Thoracic aorta (tissue), 2 donors: Measurements from ENCODE around the gene VPS72. TPM values are rescaled to one million over a fixed set of nuclear protein-coding genes. Genes with fewer than 3 reads are reported as not detected.
A peak's percentile ranks its signal among the peaks of the same experiment; 100 is the strongest.

ENCODE experiments used
- ATAC-seq: fragments of 150-250 bp; one replicate; pipeline ENCODE4 v1.8.0; 2017; ENCODE audit warnings: low read depth; ENCODE audit not compliant: insufficient number of reproducible peaks, low FRiP score
- DNase-seq: peaks from one replicate; pipeline ENCODE4 v3.0.0-alpha.2; 2020; ENCODE audit warnings: low spot score
- H3K27ac ChIP-seq, 2 donors: fragments of 200-600 bp; sonication (generic); 1 replicate in 1 of 2; 2 replicates in 1 of 2; pipeline ENCODE4 v1.5.1; 2016; ENCODE audit warnings: mild to moderate bottlenecking in 2 of 2, moderate library complexity in 2 of 2
- H3K27me3 ChIP-seq: fragments of 200-600 bp; sonication (generic); replicated peaks from 2 replicates; pipeline ENCODE4 v1.6.0; 2016; ENCODE audit warnings: mild to moderate bottlenecking; ENCODE audit not compliant: insufficient read depth
- H3K36me3 ChIP-seq: fragments of 200-600 bp; sonication (generic); one replicate; pipeline ENCODE4 v1.5.1; 2016
- H3K4me1 ChIP-seq, 2 donors: fragments of 200-600 bp; sonication (generic); 1 replicate in 1 of 2; 2 replicates in 1 of 2; pipeline versions ENCODE4 v1.5.1 to v1.6.0; 2016; ENCODE audit warnings: low read depth in 2 of 2, mild to moderate bottlenecking in 1 of 2; ENCODE audit not compliant: control insufficient read depth in 1 of 2
- H3K4me3 ChIP-seq: fragments of 200-600 bp; sonication (generic); 2 replicates; pipeline ENCODE4 v1.5.1; 2016; ENCODE audit warnings: mild to moderate bottlenecking
- H3K9me3 ChIP-seq: fragments of 200-600 bp; sonication (generic); 2 replicates; pipeline ENCODE4 v1.5.1; 2016
- total RNA-seq, 2 donors: library from RNA; depleted of rRNA; stranded (reverse); fragments of >200 nt; gene quantifications; one replicate each; pipeline versions ENCODE4 v1.1.0 to v1.2.3, GENCODE V29; 2016
- TF ChIP-seq, protein P1 (sequence below): fragments of 200-600 bp; sonication (generic); IDR thresholded peaks from one replicate; pipeline ENCODE4 v1.5.1; 2019; ENCODE audit warnings: antibody characterized with exemption

The VPS72 gene
- total RNA-seq, 2 donors from 2014 or later, result 32.5 to 39.7 TPM

DNA sequence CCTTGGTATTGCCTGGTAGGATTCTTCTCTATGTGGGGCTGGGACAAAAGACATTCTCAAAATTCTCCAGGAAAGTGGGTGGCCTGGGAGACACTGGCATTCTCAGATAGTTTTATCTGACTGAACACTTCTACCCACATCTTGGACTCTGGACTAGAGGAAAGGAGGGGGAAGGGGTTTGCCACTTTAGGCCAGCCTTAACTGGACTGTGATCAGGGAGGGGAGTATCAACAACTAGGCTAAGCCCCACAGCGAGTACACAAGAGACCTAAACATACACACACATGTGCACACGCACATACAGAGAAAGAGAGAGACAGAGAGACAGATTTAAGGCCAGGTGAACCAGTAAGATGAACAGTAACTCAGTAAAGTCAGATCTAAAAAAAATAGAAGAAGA is 42.3 kb downstream of the VPS72 start:
- ATAC-seq (no peak), DNase-seq (no peak)
- Histone ChIP-seq H3K4me3 (no peak overlapping the region), H3K36me3 (no peaks in the 10 kb centered on the region), H3K27me3 (no peaks in the 10 kb centered on the region), H3K4me1 (peaks cover 11 to 37% of the 10 kb centered on the region in 2 donors), H3K27ac (peak overlapping the region; percentile 66 to 81), H3K9me3 (no peaks in the 10 kb centered on the region)
- TF ChIP-seq, protein P1, sequence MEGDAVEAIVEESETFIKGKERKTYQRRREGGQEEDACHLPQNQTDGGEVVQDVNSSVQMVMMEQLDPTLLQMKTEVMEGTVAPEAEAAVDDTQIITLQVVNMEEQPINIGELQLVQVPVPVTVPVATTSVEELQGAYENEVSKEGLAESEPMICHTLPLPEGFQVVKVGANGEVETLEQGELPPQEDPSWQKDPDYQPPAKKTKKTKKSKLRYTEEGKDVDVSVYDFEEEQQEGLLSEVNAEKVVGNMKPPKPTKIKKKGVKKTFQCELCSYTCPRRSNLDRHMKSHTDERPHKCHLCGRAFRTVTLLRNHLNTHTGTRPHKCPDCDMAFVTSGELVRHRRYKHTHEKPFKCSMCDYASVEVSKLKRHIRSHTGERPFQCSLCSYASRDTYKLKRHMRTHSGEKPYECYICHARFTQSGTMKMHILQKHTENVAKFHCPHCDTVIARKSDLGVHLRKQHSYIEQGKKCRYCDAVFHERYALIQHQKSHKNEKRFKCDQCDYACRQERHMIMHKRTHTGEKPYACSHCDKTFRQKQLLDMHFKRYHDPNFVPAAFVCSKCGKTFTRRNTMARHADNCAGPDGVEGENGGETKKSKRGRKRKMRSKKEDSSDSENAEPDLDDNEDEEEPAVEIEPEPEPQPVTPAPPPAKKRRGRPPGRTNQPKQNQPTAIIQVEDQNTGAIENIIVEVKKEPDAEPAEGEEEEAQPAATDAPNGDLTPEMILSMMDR, result no peak

DNA sequence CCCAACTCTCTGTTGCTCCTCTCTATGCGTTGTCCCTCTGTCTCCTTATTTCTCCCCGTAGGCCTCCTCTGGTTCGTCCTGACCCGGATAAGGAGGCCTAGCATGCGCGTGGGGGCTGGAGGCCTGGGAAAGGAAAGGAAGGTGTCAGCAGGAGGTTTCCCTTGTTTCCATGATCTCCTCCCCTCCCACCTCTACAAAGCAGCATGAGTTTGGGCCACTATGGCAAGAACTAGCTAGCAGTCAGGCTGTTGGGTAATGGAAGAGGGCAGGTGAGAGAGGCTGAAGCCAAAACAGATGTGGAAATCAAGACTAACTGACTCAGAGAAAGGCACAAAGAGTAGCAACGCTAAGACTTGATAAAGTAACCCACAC is 42.9 kb downstream of the VPS72 start:
- DNase-seq, result no peak
- peaks cover 11 to 40% of the 10 kb centered on the region in 2 donors for H3K4me1 ChIP-seq
- TF ChIP-seq, protein P1, result no peak

DNA sequence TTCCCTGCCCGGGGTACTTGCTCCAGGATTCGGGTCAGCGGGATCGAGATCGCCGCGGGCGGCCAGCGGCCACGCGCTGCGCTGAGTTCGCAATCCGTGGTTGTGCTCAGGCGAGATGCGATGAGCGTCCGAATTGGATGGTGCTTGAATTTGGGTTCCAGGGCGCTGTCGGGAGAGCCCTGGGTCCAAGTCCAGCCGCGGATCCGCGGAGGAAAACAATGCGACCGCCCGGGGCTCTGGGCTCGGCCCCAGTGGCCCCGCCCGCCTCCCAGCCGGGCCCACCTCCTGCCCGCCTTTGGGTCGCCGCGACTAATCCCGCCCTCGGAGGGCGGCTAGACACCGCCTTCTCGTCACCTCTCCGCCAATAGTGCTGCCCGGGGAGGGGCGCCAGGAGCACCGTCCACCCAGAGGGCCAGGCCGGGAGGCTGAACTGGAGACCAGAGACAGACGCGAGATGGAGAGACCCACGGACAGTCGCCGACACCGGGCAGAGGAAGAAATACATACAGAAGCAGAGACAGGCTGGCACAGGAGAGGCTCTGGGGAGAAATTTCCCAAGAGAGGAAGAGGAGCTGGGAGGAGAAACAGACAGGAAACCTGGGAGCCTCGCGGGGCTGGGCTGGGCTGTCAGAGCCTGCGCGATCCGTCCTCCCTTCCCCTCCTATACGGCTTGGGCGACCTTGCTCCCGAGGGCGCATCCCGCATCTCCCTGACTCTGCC is 43.4 kb downstream of the VPS72 start, which contains the start of gene SEMA6C:
Gene SEMA6C (minus strand): TSS at position 220 of the 720 bp plus-strand sequence. CDS start 4,010 bp downstream, outside the sequence.
- peak within 1 kb of the TSS; percentile 86 for H3K4me3 ChIP-seq
- DNase-seq, result peak; percentile 78
- no peaks in the 10 kb centered on the region for H3K36me3 ChIP-seq
- H3K27ac ChIP-seq, result peak within 1 kb of the TSS; percentile 66 to 81
- no peaks in the 10 kb centered on the region for H3K27me3 ChIP-seq
- H3K4me1 ChIP-seq, result peaks cover 11 to 40% of the 10 kb centered on the region in 2 donors
- TF ChIP-seq, protein P1, result no peak
- peak; percentile 74 for ATAC-seq
- no peaks in the 10 kb centered on the region for H3K9me3 ChIP-seq

More for the DNA sequence above, 42.9 kb downstream of the VPS72 start:
- no peaks in the 10 kb centered on the region for H3K36me3 ChIP-seq
- no peaks in the 10 kb centered on the region for H3K9me3 ChIP-seq
- H3K4me3 ChIP-seq, result peak overlapping the region; percentile 86
- H3K27me3 ChIP-seq, result no peaks in the 10 kb centered on the region
- H3K27ac ChIP-seq, result peak overlapping the region; percentile 66 to 81
- no peak for ATAC-seq

DNA sequence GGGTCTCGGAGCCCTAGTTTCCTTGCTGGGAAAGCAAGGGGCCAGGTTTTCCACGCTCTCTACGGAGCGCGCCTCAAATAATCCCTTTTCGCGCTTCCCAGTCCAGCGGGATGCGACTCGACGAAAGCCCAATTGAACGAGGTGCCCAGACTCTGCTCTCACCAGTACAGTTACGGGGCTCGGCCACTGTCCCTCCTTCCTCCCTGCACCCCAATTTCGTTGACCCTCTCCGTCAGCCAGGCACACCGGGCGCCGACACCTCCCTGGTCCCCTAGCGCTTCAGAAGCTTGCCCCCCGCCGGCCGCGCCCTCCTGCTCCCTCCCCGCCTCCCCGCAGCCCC is 44.0 kb downstream of the VPS72 start:
- no peak for DNase-seq
- ATAC-seq, result no peak
- Histone ChIP-seq H3K9me3 (no peaks in the 10 kb centered on the region), H3K4me1 (peaks cover 11 to 40% of the 10 kb centered on the region in 2 donors), H3K27ac (peak overlapping the region in 1 of 2 donors; percentile 26), H3K36me3 (no peaks in the 10 kb centered on the region), H3K4me3 (peak overlapping the region; percentile 86), H3K27me3 (no peaks in the 10 kb centered on the region)
- TF ChIP-seq, protein P1, result no peak

DNA sequence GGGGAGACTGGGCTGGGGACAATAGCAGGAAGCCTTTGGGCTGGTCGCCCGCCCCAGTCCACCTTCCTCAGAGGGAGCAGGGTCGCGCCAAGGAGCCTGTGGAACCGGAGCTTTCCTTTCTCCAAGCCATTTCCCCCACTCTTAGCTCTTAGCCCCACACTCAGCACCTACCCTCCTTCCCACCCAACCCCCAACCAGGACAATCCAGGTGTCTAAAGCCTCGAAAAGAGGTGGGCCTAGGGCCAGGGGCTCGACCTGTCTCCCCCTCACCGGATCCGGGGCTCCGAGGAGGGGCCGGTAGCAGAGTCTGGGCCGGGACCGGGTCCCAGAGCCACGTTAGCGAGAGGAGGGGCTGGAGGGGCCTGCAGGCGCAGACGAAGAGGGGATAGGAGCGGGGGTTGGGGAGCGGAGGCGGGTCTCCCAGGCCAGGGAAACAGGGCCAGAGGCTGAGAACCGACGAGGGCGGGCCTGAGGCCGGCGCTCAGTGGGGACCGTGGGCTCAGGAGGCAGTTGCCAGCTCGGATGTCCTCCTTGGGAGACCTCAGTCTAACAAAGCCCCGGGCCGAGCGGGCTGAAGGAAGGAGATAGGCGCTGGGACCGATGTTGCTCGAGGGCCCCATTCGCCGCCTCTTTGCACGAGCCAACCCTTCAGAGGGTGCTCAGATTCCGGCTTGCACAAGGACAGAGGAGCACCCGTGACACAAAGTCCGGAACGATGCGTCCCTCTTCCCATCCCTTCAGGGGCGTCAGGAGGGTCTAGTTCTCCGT is 44.5 kb downstream of the VPS72 start:
- H3K4me1 ChIP-seq, result peaks cover 11 to 40% of the 10 kb centered on the region in 2 donors
- TF ChIP-seq, protein P1, result no peak
- ATAC-seq (no peak), DNase-seq (no peak)
- peak overlapping the region; percentile 23 to 52 for H3K27ac ChIP-seq
- H3K27me3 ChIP-seq, result no peaks in the 10 kb centered on the region
- H3K4me3 ChIP-seq, result peak overlapping the region; percentile 86
- no peaks in the 10 kb centered on the region for H3K9me3 ChIP-seq
- no peaks in the 10 kb centered on the region for H3K36me3 ChIP-seq
